ENCODE measurements around the gene TNS1. TPM values are rescaled to one million over a fixed set of nuclear protein-coding genes. Genes with fewer than 3 reads are reported as not detected.

TNS1 gene
- total and polyA plus RNA-seq, 2 donors from 2014 or later, result 44.8 to 471 TPM

- intact Hi-C loops (cut with DNase I), result no loop called here
- no peaks in the 10 kb centered on the region for H3K9me3 ChIP-seq (ENCODE audit: control insufficient read depth in 2 of 3, insufficient read depth in 1 of 3, low read length in 3 of 3)
- FAIRE-seq, result no peak
These were observed 38.7 kb upstream of the TNS1 start for GRCh38 chr2:218041302-218042168.

GRCh38 chr2:218040883-218041282 is 38.1 kb upstream of the TNS1 start:
- no peak for TF ChIP-seq CTCF (IDR thresholded peaks at IDR 0.05; ENCODE audit: borderline replicate concordance, extremely low read depth, insufficient read depth)
- Histone ChIP-seq H3K9ac (ENCODE audit: low read length in 3 of 3) (no peak overlapping the region), H3K27me3 (ENCODE audit: control insufficient read depth, insufficient read depth, low read length) (no peaks in the 10 kb centered on the region), H3K4me3 (ENCODE audit: low read length in 3 of 3) (no peak overlapping the region), H3K27ac (ENCODE audit: low read depth in 2 of 2, low read length in 2 of 2) (no peak overlapping the region), H3K4me1 (ENCODE audit: control insufficient read depth in 2 of 3, insufficient read depth in 2 of 3, low read depth in 1 of 3, low read length in 3 of 3) (no peaks in the 10 kb centered on the region), H3K36me3 (ENCODE audit: control insufficient read depth in 2 of 3, insufficient read depth in 3 of 3, low read length in 3 of 3) (no peaks in the 10 kb centered on the region), H3K9me3 (ENCODE audit: control insufficient read depth in 2 of 3, insufficient read depth in 1 of 3, low read length in 3 of 3) (no peaks in the 10 kb centered on the region)
- no peak for FAIRE-seq
- no peak for DNase-seq
- intact Hi-C loops (cut with DNase I), result no loop called here

More at GRCh38 chr2:218041302-218042168, 38.7 kb upstream of the TNS1 start:
- Histone ChIP-seq H3K36me3 (ENCODE audit: control insufficient read depth in 2 of 3, insufficient read depth in 3 of 3, low read length in 3 of 3) (no peaks in the 10 kb centered on the region), H3K27ac (ENCODE audit: low read depth in 2 of 2, low read length in 2 of 2) (no peak overlapping the region), H3K9ac (ENCODE audit: low read length in 3 of 3) (no peak overlapping the region), H3K4me3 (ENCODE audit: low read length in 3 of 3) (no peak overlapping the region), H3K27me3 (ENCODE audit: control insufficient read depth, insufficient read depth, low read length) (no peaks in the 10 kb centered on the region), H3K4me1 (ENCODE audit: control insufficient read depth in 2 of 3, insufficient read depth in 2 of 3, low read depth in 1 of 3, low read length in 3 of 3) (no peaks in the 10 kb centered on the region)
- DNase-seq, result no peak
- no peak for TF ChIP-seq CTCF (IDR thresholded peaks at IDR 0.05; ENCODE audit: borderline replicate concordance, extremely low read depth, insufficient read depth)

- intact Hi-C loops (cut with DNase I), result no loop called here
- no peak for FAIRE-seq
- H3K9ac ChIP-seq (ENCODE audit: low read length in 3 of 3), result no peak overlapping the region
These were observed 36.4 kb upstream of the TNS1 start for GRCh38 chr2:218039171-218039570.

More at GRCh38 chr2:218039171-218039570, 36.4 kb upstream of the TNS1 start:
- DNase-seq, result no peak
- no peak for TF ChIP-seq CTCF (IDR thresholded peaks at IDR 0.05; ENCODE audit: borderline replicate concordance, extremely low read depth, insufficient read depth)
- Histone ChIP-seq H3K27ac (ENCODE audit: low read depth in 2 of 2, low read length in 2 of 2) (no peak overlapping the region), H3K4me1 (ENCODE audit: control insufficient read depth in 2 of 3, insufficient read depth in 2 of 3, low read depth in 1 of 3, low read length in 3 of 3) (peaks cover 0 to 2% (median 0%) of the 10 kb centered on the region in 3 donors), H3K9me3 (ENCODE audit: control insufficient read depth in 2 of 3, insufficient read depth in 1 of 3, low read length in 3 of 3) (no peaks in the 10 kb centered on the region), H3K36me3 (ENCODE audit: control insufficient read depth in 2 of 3, insufficient read depth in 3 of 3, low read length in 3 of 3) (no peaks in the 10 kb centered on the region), H3K27me3 (ENCODE audit: control insufficient read depth, insufficient read depth, low read length) (no peaks in the 10 kb centered on the region), H3K4me3 (ENCODE audit: low read length in 3 of 3) (no peak overlapping the region)
